ENCODE measurements around the gene ADAMTS3. TPM values are rescaled to one million over a fixed set of nuclear protein-coding genes. Genes with fewer than 3 reads are reported as not detected.

The ADAMTS3 gene
- total and polyA plus RNA-seq, 9 of the 15 experiments (the other 6 are each of a cell fraction or from before 2014, with no cell fraction given), result 4.0 to 18.0 (median 12.1) TPM

DNA sequence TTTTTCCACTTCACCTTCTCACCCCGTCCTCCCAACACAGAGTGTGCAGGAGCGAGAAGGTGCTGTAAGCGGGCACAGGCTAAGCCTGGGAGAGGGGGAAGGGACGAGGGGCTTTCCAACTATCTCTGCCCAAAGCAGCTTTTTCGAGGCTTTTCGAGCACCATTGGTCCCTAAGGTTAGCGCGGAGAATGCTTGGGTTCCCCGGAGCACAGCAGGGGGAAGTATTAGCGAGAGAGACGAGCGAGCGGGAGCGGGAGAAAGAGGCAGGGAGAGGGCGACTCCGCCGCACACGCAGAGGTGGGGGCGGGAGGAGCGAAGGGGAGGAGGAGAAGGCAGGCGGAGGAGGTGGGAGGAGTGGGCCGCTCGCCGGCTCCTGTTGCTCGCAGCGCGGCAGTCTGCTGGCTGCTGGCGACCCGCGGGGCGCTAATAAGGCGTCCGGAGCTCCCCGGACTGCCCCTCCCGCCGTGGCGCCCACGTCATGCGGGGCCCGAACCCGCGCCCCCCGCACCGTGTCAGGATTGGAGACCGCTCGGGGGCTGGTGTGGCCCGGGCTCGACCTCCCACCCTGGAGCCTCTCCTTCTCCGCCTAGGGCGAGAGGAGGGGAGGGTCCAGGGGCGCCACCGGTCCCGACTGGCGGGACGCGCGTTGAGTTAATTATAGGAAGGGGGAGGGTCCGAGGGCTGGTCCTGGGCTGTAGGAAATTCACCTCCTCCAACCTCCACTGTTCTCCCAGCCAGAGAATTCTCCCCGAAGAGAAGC is at the start of gene ADAMTS3 (continued):
- peak in 1 of 2 experiments; percentile 6; a peak in 1 of 4 replicates for TF ChIP-seq RCOR1 (IDR thresholded peaks at IDR 0.05; ENCODE audit: borderline replicate concordance in 1 of 2, low read depth in 2 of 2, low read length in 2 of 2)
- peak; percentile 81 for TF ChIP-seq TBP (optimal IDR thresholded peaks at IDR 0.05; ENCODE audit: low read depth, low read length)
- no peak for TF ChIP-seq FUS (optimal IDR thresholded peaks at IDR 0.05; ENCODE audit: low read depth, low read length)
- TF ChIP-seq SMARCA5 (IDR thresholded peaks at IDR 0.05), result peak; percentile 23; the same call in 1 of the 2 replicates
- no peak for TF ChIP-seq ZC3H11A (IDR thresholded peaks at IDR 0.05; ENCODE audit: low read depth, low read length)
- TF ChIP-seq, protein P1, sequence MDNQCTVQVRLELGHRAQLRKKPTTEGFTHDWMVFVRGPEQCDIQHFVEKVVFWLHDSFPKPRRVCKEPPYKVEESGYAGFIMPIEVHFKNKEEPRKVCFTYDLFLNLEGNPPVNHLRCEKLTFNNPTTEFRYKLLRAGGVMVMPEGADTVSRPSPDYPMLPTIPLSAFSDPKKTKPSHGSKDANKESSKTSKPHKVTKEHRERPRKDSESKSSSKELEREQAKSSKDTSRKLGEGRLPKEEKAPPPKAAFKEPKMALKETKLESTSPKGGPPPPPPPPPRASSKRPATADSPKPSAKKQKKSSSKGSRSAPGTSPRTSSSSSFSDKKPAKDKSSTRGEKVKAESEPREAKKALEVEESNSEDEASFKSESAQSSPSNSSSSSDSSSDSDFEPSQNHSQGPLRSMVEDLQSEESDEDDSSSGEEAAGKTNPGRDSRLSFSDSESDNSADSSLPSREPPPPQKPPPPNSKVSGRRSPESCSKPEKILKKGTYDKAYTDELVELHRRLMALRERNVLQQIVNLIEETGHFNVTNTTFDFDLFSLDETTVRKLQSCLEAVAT (IDR thresholded peaks at IDR 0.05), result peak; percentile 76 to 81; a peak in 1 of 4 replicates
- TF ChIP-seq, protein P2, sequence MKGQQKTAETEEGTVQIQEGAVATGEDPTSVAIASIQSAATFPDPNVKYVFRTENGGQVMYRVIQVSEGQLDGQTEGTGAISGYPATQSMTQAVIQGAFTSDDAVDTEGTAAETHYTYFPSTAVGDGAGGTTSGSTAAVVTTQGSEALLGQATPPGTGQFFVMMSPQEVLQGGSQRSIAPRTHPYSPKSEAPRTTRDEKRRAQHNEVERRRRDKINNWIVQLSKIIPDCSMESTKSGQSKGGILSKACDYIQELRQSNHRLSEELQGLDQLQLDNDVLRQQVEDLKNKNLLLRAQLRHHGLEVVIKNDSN (CRISPR knock-in tag; IDR thresholded peaks at IDR 0.05), result no peak
- TF ChIP-seq, protein P3, sequence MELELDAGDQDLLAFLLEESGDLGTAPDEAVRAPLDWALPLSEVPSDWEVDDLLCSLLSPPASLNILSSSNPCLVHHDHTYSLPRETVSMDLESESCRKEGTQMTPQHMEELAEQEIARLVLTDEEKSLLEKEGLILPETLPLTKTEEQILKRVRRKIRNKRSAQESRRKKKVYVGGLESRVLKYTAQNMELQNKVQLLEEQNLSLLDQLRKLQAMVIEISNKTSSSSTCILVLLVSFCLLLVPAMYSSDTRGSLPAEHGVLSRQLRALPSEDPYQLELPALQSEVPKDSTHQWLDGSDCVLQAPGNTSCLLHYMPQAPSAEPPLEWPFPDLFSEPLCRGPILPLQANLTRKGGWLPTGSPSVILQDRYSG (tag; conservative IDR thresholded peaks at IDR 0.05; ENCODE audit: low read depth), result no peak
- TF ChIP-seq RFX5 (IDR thresholded peaks at IDR 0.05; ENCODE audit: low read depth, low read length), result no peak
- TF ChIP-seq, protein P4, sequence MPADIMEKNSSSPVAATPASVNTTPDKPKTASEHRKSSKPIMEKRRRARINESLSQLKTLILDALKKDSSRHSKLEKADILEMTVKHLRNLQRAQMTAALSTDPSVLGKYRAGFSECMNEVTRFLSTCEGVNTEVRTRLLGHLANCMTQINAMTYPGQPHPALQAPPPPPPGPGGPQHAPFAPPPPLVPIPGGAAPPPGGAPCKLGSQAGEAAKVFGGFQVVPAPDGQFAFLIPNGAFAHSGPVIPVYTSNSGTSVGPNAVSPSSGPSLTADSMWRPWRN (IDR thresholded peaks at IDR 0.05; ENCODE audit: low read depth), result no peak
- TF ChIP-seq ZBTB7A (IDR thresholded peaks at IDR 0.05; ENCODE audit: borderline replicate concordance, control insufficient read depth, low read depth, low read length), result peak; percentile 91
- TF ChIP-seq ESRRA (IDR thresholded peaks at IDR 0.05; ENCODE audit: borderline replicate concordance, low read depth), result peak; percentile 30; the same call in 1 of the 2 replicates
- TF ChIP-seq NEUROD1 (IDR thresholded peaks at IDR 0.05; ENCODE audit: borderline replicate concordance, low read depth, low read length, partially characterized antibody), result peak; percentile 30
- TF ChIP-seq, protein P5, sequence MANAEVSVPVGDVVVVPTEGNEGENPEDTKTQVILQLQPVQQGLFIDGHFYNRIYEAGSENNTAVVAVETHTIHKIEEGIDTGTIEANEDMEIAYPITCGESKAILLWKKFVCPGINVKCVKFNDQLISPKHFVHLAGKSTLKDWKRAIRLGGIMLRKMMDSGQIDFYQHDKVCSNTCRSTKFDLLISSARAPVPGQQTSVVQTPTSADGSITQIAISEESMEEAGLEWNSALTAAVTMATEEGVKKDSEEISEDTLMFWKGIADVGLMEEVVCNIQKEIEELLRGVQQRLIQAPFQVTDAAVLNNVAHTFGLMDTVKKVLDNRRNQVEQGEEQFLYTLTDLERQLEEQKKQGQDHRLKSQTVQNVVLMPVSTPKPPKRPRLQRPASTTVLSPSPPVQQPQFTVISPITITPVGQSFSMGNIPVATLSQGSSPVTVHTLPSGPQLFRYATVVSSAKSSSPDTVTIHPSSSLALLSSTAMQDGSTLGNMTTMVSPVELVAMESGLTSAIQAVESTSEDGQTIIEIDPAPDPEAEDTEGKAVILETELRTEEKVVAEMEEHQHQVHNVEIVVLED (CRISPR knock-in tag; IDR thresholded peaks at IDR 0.05), result peak; percentile 38; the same call in 1 of the 2 replicates
- peak; percentile 40; the same call in 1 of the 2 replicates for TF ChIP-seq TAF7 (tag; IDR thresholded peaks at IDR 0.05)
- no peak for TF ChIP-seq ZNF583 (CRISPR knock-in tag; IDR thresholded peaks at IDR 0.05)
- TF ChIP-seq, protein P6, sequence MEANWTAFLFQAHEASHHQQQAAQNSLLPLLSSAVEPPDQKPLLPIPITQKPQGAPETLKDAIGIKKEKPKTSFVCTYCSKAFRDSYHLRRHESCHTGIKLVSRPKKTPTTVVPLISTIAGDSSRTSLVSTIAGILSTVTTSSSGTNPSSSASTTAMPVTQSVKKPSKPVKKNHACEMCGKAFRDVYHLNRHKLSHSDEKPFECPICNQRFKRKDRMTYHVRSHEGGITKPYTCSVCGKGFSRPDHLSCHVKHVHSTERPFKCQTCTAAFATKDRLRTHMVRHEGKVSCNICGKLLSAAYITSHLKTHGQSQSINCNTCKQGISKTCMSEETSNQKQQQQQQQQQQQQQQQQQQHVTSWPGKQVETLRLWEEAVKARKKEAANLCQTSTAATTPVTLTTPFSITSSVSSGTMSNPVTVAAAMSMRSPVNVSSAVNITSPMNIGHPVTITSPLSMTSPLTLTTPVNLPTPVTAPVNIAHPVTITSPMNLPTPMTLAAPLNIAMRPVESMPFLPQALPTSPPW (CRISPR knock-in tag; IDR thresholded peaks at IDR 0.05), result peak; percentile 82
- peak; percentile 52 to 54; a peak in 2 of 4 replicates for TF ChIP-seq NRF1 (conservative IDR thresholded peaks at IDR 0.05 in 1 of 2, IDR thresholded peaks at IDR 0.05 in 1 of 2)
- peak; percentile 85 for TF ChIP-seq RBM22 (IDR thresholded peaks at IDR 0.05; ENCODE audit: low read depth, low read length, poor library complexity, severe bottlenecking)
- TF ChIP-seq SRF (CRISPR knock-in tag; IDR thresholded peaks at IDR 0.05), result 0 out of 4 replicates have a peak, but pooled peaks of 1 of the 2 experiments have one; percentile 2

All from K562 (cell line).